Loucy (cell line): Measurements from ENCODE around the gene KYAT1.

Source experiments
- H2AFZ ChIP-seq: fragments of 200-600 bp; sonication (generic); 2 replicates; pipeline ENCODE4 v1.6.0; 2016; ENCODE audit warnings: antibody characterized with exemption, mild to moderate bottlenecking, low read length, moderate library complexity
- H3F3A ChIP-seq: fragments of 200-600 bp; 2 replicates; pipeline ENCODE4 v1.6.0; 2016; ENCODE audit warnings: antibody characterized with exemption, low read depth, mild to moderate bottlenecking
- H3K27me3 ChIP-seq: fragments of 200-600 bp; sonication (generic); 2 replicates; pipeline ENCODE4 v1.6.1; 2014; ENCODE audit warnings: low read length, mild to moderate bottlenecking; ENCODE audit not compliant: insufficient read depth, poor library complexity, severe bottlenecking
- H3K36me3 ChIP-seq: fragments of 200-600 bp; sonication (generic); 2 replicates; pipeline ENCODE4 v1.6.1; 2016; ENCODE audit warnings: low read length; ENCODE audit not compliant: insufficient read depth
- H3K4me1 ChIP-seq: fragments of 200-600 bp; sonication (generic); 2 replicates; pipeline ENCODE4 v1.5.1; 2014; ENCODE audit warnings: low read length, mild to moderate bottlenecking; ENCODE audit not compliant: insufficient read depth, poor library complexity, severe bottlenecking
- H3K4me2 ChIP-seq: fragments of 200-600 bp; sonication (generic); 2 replicates; pipeline ENCODE4 v1.6.0; 2014; ENCODE audit warnings: antibody characterized with exemption, low read length, low read depth, mild to moderate bottlenecking; ENCODE audit not compliant: poor library complexity, severe bottlenecking
- H3K4me3 ChIP-seq: fragments of 200-600 bp; sonication (generic); 2 replicates; pipeline ENCODE4 v1.5.1; 2014; ENCODE audit warnings: low read length, mild to moderate bottlenecking, mixed read lengths; ENCODE audit not compliant: poor library complexity, severe bottlenecking
- H3K79me2 ChIP-seq: fragments of 200-600 bp; sonication (generic); 2 replicates; pipeline ENCODE4 v1.6.1; 2014; ENCODE audit warnings: low read length; ENCODE audit not compliant: insufficient read depth
- H3K9ac ChIP-seq: fragments of 200-600 bp; sonication (generic); 2 replicates; pipeline ENCODE4 v1.6.0; 2014; ENCODE audit warnings: mild to moderate bottlenecking, low read depth, low read length, moderate library complexity; ENCODE audit not compliant: poor library complexity, severe bottlenecking
- H3K9me2 ChIP-seq: fragments of 200-600 bp; sonication (generic); replicated peaks from 2 replicates; pipeline ENCODE4 v1.6.1; 2016; ENCODE audit warnings: low read depth, low read length, mixed read lengths
- H3K9me3 ChIP-seq: fragments of 200-600 bp; sonication (generic); 2 replicates; pipeline ENCODE4 v1.6.1; 2014; ENCODE audit warnings: mild to moderate bottlenecking, antibody characterized with exemption, low read length, low read depth; ENCODE audit not compliant: insufficient read depth
- H4K20me1 ChIP-seq: fragments of 200-600 bp; sonication (generic); 2 replicates; pipeline ENCODE4 v1.6.0; 2014; ENCODE audit warnings: antibody characterized with exemption, low read length, mild to moderate bottlenecking; ENCODE audit not compliant: insufficient read depth, poor library complexity, severe bottlenecking
- EZH2phosphoT487 ChIP-seq: fragments of 200-600 bp; IDR thresholded peaks from 2 replicates; pipeline ENCODE4 v1.6.1; 2018; ENCODE audit warnings: antibody characterized with exemption, mild to moderate bottlenecking, moderate library complexity, borderline replicate concordance
- TF ChIP-seq, protein P1 (sequence below): fragments of 200-600 bp; sonication (generic); conservative IDR thresholded peaks from 2 replicates; pipeline ENCODE4 v1.5.1; 2014; ENCODE audit warnings: mild to moderate bottlenecking, antibody characterized with exemption, low read length

Gene KYAT1

DNA sequence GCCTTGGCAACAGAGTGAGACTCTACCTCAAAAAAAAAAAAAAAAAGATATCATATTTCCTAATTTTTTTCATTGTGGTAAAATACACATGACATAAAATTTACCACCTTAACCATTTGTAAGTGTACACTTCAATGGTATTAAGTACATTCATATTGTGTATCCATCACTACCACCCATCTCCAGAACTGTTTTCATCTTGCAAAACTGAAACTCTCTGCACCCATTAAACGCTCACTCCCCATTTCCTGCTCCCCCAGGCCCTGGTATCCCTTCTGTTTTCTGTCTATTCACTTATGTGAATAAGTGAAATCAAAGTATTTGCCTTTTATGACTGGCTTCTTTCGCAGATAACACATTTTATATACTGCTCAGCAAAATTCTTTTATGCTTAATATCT is 13.0 kb upstream of the KYAT1 start:
- Histone ChIP-seq H3K4me2 (no peak overlapping the region), H3K9me2 (no peaks in the 10 kb centered on the region), H3K79me2 (no peaks in the 10 kb centered on the region), H3K36me3 (no peaks in the 10 kb centered on the region; the same call in 1 of the 2 replicates), H3F3A (no peaks in the 10 kb centered on the region), H3K4me1 (peaks cover 10% of the 10 kb centered on the region), H3K27me3 (no peaks in the 10 kb centered on the region), H2AFZ (no peak overlapping the region), H3K9ac (no peak overlapping the region), H3K9me3 (no peaks in the 10 kb centered on the region), H4K20me1 (no peaks in the 10 kb centered on the region), H3K4me3 (no peak overlapping the region)
- TF ChIP-seq, protein P1, sequence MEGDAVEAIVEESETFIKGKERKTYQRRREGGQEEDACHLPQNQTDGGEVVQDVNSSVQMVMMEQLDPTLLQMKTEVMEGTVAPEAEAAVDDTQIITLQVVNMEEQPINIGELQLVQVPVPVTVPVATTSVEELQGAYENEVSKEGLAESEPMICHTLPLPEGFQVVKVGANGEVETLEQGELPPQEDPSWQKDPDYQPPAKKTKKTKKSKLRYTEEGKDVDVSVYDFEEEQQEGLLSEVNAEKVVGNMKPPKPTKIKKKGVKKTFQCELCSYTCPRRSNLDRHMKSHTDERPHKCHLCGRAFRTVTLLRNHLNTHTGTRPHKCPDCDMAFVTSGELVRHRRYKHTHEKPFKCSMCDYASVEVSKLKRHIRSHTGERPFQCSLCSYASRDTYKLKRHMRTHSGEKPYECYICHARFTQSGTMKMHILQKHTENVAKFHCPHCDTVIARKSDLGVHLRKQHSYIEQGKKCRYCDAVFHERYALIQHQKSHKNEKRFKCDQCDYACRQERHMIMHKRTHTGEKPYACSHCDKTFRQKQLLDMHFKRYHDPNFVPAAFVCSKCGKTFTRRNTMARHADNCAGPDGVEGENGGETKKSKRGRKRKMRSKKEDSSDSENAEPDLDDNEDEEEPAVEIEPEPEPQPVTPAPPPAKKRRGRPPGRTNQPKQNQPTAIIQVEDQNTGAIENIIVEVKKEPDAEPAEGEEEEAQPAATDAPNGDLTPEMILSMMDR: no peak
- TF ChIP-seq EZH2phosphoT487: no peak

DNA sequence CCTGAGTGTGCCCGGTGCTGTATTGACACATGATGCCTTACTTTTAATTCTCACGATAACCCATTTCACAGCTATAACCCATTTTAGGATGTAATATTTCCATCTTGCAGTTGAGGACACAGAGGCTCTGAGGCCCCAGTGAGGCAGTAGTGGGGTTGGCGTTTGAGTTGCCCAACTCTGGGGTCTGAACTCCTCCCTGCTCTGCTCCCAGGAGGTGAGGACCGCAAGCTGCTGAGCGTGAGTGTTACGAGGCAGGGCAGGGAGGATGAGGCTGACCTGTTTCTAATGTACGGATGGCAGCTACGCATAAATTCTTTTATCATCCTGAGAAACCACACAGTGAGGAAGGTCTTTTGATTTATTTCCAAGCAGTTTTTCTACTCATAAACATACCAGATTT is 11.6 kb upstream of the KYAT1 start:
- H2AFZ ChIP-seq: no peak overlapping the region

DNA sequence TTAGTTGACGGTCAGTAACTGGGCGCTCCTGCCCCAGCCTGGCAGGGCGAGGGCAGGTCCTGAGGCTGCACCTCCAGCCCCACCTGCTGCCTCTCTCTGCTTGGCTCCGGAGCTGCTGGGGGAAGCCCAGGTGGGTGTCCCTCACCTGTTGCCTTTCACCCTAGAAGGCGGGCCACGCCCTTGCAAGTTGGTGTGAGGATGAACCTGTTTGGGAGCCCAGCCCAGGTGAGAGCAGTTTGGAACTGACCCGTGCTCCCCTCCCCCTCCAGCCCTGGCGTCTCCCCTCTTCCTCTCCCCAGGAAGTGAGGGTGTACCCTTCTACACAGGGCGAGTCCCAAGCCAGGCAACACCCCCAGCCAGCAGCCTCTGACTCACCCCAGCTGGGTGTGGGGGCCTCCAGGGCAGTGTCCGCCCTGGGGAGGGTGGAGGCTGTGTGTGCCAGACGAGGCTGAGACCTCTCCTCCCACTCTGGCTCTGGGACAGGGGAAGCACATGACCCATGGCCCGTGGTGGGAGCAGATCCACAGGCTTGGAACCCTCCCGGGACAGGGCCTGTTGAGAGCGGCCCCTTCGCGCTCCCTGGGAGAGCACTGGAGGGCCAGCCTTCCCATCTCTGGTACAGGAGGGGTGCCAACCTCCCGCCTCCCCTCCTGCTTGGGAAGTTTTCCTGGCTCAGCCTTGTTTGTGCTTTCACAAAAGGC is 10.6 kb upstream of the KYAT1 start:
- TF ChIP-seq, protein P1: no peak
- no peak for TF ChIP-seq EZH2phosphoT487
- Histone ChIP-seq H3K4me1 (no peaks in the 10 kb centered on the region), H3F3A (no peaks in the 10 kb centered on the region), H3K4me2 (no peak overlapping the region), H3K79me2 (peaks cover 8% of the 10 kb centered on the region; the same call in 1 of the 2 replicates), H3K36me3 (no peaks in the 10 kb centered on the region; the same call in 1 of the 2 replicates), H2AFZ (no peak overlapping the region), H3K27me3 (no peaks in the 10 kb centered on the region), H3K9me2 (no peaks in the 10 kb centered on the region), H3K9ac (no peak overlapping the region), H3K9me3 (no peaks in the 10 kb centered on the region), H4K20me1 (no peaks in the 10 kb centered on the region), H3K4me3 (no peak overlapping the region)

More for the DNA sequence above, 11.6 kb upstream of the KYAT1 start:
- no peak overlapping the region for H3K9ac ChIP-seq
- H3K9me2 ChIP-seq: no peaks in the 10 kb centered on the region
- no peaks in the 10 kb centered on the region; the same call in 1 of the 2 replicates for H3K36me3 ChIP-seq
- H3F3A ChIP-seq: no peaks in the 10 kb centered on the region
- no peak overlapping the region for H3K4me2 ChIP-seq
- H3K27me3 ChIP-seq: no peaks in the 10 kb centered on the region
- no peaks in the 10 kb centered on the region for H3K9me3 ChIP-seq
- no peak overlapping the region for H3K4me3 ChIP-seq
- TF ChIP-seq EZH2phosphoT487: no peak
- TF ChIP-seq, protein P1: no peak
- peaks cover 2% of the 10 kb centered on the region for H3K4me1 ChIP-seq
- H4K20me1 ChIP-seq: no peaks in the 10 kb centered on the region
- H3K79me2 ChIP-seq: peaks cover 8% of the 10 kb centered on the region; the same call in 1 of the 2 replicates
